AML-193 (cell line): ENCODE results near the gene VGLL3.
A peak's percentile ranks its signal among the peaks of the same experiment; 100 is the strongest.
"Not testable (repeated sequence)": the region's sequence is repeated elsewhere in the genome, so short reads cannot be mapped to it uniquely, and the experiment has no call there.

Experiments used
- DNase-seq, 2 experiments: peaks; one replicate each; lab custom pipeline; 2025; lab: John Stamatoyannopoulos, UW

Gene VGLL3

DNA sequence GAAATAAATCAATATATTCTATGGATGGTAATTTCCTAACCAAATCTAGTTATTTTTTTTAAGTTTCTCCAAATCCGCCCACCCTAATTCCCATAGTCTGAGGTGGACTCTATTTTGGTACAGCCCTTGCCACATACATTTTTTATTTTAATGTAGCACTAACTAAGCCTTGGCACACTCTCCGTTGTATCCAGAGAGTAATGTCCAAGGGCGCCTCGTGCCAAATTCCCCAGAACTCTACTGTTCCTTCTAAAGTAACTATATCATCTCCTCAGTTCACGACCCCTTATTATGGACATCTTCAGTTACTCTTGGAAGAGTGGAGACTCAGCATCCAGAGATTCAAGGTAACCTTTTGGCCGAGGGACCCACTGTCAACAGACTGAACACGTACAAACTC, 1.3 kb downstream of the VGLL3 start:
- no peak for DNase-seq

DNA sequence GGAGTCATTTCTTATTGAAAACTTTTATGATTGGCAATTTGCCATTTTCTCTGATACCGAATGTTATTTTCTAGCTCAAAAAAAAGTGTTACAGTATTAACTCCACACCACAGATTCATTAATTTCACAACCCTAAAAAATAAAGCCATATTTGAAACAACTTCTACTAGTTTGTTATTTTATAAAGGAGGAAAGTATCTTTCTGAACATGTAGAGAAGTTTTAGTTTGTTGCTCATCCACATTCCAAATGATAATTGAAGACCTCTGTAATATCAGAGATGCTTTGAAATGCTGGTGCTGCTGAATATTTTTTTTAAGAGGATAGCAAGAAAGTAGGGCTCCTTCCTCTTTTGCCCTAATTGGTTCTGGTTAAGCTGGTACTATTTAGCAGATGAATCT, 1.9 kb downstream of the VGLL3 start:
- DNase-seq: no peak

DNA sequence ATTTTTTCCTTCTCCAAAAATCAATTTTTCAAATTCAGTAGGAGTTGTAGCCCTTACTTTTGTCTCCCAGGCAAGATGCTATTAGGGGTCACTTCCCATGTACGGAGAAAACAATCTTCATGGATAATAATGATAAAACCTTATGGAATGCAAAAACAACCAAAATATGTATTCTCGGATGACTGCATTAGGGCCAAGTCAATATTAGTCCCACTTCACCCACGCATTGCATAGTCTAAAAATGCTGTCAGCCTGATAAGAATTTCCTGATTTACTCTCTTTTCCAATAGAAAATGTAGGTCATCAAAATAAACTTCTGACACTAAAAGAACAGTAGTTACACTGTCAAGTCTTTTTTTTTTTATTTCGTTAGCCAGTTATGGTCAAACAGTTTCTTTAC, 2.7 kb downstream of the VGLL3 start:
- no peak for DNase-seq

DNA sequence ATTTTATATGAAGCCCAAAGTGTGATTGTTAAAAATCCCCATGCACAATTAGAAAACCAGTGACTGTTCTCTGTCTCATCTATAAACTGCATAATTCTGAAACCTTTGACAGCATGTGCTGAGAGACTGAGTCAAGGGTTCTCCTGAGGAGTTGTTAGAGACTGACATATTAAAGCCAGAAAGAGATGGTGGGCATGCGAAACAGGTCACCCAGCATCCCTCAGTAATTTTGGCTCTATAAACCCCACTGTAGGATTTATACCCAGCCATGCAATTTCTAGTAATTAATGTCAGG, 3.6 kb downstream of the VGLL3 start:
- no peak for DNase-seq

DNA sequence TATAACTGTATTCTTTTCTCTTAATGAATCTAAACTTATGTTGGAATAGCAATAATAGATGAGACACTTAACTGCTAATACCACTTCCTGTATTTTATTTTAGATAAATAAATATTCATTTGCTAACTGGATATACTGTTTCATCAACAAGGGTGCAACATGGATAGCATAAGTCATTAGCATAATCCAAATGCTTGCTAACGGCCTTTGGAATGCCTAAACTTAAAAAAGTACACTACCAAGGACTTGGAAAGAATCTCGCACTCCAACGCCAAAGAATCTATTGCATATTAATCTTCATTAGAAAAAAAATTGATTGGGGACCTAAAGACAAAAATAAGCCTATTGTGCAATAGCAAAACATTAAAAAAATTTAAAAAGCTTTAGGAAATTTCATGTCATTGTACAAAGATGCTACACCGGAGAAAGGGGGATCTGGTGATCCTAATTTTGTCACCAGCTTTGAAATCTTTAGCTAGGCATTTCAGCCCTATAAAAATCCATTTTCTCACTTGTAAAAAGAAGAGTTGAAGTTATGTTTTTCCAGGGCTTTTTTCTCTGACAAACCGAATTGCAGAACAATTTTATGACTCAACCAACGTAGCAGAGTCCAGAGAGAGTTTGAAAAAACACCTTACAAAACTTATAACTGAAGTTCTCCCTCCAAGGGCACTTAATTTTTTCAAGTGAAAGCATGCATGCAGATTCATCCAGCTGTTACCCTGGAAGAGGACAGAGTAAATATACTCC, 4.1 kb downstream of the VGLL3 start:
- DNase-seq: no peak

DNA sequence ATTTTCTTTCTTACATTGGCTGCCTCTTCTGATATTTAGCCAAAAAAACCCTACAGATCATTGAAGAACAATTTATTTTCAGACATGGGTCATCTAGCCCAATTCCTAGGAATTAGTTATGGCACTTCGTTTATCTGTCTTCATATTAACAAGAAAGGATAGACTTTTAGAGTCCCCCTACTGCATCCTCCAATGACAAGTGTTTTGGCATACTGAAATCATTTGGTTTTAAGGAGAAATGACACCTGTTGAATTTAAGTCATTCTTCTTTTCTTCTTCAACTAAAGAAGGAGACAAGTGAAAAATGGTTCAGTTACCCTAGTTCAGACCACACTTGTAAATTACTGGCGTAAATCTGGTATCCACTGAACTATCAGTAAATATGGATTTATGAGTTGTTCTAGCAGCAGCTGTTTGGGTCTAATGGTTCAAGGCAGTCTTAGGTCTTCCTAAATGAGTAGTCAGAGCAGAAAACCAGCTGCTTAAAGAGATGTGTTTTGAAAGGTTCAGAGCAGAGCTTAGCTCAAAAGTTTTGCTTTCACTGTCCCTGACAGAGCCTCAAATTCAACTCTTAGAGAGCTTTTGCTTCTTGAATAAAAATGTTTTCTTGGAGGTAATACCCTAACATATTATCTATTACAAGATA, 5.6 kb downstream of the VGLL3 start:
- DNase-seq: no peak

DNA sequence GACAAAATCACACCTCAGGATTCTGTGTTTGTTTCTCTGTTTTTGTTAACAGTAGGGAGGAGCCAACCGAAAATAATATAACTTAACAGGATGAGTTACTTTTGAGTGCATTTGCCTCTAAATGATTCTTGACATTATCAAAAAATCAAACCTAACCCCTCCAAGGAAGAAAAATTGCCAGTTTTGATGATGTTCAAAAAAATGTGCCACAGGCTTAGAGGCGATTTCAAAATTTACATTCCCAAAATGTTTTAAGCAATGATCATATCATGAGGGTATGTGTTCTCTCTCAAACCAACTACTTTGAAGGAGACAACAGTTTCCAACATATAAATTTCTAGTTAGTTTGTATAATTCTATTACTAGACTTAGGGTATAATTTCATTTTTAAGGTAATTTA, 6.7 kb downstream of the VGLL3 start:
- DNase-seq: no peak

DNA sequence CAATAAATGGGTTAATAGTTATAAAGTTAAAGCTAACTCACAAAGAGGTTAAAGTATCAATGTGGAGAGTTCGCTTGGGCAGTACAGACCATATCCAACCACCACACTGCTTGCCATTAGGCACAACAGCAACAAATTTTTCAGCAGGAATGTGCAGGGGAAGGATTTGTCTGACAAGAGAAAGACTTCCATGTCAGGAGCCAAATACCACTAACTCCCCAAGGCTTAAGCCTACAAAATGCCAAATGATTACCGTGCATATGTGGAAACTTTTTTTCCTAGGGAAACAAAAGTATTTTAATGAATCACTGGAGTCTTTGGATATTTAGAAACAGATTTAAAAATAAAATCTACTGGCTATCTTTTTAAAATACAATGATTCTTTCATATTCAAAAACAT, 8.1 kb downstream of the VGLL3 start:
- no peak for DNase-seq

DNA sequence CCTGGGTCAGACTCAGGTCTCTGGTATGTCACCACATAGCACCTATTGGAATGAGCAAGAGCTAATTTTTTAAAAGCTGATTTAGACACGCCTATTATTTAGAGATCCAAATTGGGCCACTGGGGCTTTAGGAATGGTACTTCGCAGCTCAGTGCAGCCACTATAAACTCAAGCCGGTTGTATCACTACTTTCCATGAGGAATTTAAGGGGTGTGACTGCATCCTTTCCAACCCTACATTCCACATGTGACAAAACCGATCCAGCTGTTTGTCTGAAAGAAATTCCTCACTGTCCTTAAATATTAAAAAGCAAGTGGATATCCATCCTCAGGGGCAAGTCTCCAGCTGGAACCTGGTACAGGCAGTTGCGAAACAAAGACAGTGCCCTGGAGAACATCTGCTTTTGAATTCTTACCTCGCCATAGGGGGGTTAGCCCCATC, 12.8 kb downstream of the VGLL3 start:
- DNase-seq: no peak

DNA sequence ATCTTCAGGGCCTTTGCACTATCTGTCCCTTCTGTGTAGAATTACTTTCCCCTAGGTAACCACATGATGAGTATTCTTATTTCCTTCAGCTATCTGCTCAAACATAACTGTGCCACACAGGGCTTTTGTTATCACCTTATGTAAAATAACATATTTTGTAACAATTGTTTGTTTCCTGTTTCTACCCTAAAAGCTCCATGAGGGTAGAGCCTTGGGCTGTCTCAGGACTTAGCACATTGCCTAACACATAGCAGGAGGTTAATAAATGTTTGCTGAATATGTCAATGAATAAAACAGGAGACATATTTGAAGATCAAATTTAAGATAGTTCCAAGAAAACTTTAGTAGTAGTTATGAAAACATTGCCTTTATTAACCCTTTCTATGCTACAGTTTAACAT, 14.7 kb downstream of the VGLL3 start:
- no peak for DNase-seq

DNA sequence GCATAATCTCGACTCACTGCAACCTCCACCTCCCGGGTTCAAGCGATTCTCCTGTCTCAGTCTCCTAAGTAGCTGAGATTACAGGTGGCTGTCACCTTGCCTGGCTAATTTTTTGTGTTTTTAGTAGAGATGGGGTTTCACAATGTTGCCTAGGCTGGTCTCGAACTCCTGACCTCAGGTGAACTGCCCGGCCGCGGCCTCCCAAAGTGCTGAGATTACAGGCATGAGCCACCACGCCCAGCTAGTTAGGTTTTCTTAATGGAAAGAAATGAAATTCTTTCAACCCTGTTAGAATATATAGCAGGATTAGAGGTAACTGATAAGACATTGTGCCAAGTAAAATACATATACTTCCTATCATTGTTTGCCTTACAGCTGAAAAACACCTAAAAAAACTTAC, 16.8 kb downstream of the VGLL3 start:
- DNase-seq: not testable (repeated sequence)

DNA sequence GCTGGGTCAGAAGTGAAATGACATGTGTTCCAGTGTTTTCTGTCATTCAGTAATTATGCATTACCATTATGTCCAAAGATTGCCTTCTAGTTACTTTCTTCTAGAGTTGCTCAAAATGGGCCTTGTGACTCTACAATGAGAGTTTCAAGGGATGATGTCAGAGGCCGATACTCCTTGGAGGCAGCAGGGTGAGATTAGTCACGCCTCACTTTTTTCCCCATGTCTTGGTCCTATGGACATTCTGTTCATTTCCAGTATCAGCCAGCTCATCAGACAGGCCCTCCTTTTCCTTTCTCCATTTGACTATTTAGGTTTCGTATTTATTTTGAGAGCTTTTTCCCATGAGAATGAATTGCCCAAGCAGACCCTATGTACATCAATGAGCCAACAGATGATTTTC, 17.5 kb downstream of the VGLL3 start:
- no peak for DNase-seq

DNA sequence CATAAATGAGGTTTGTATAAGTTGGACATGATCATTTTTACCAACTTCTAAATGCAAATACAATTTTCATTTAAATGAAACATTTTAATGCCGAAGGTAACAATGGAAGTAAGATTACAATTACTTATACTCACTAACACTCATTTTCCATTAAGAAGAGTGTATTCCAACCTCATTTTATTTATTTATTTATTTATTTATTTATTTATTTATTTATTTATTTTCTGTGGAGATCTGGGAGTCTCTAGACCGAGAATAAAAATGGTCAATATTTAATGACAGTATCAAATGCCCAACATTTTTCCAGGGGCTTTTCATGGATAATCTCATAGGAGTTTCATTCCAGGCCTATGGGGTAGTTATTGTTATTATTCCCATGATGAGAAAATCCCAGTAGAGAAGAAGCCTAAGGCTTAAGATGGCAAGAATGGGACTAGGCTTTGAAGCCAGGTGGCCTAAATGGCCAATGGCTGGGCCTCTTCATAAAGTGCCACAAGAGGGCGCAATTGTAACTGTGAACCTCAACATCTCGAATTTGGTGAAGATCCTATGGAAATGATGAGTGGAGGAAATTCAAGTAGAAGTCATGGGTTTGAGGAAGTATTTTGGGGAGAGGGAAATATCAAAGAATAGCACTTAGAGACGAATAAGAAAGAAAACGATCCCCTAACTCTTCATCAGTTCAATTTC, 21.3 kb downstream of the VGLL3 start:
- DNase-seq: peak; percentile 39 to 65

DNA sequence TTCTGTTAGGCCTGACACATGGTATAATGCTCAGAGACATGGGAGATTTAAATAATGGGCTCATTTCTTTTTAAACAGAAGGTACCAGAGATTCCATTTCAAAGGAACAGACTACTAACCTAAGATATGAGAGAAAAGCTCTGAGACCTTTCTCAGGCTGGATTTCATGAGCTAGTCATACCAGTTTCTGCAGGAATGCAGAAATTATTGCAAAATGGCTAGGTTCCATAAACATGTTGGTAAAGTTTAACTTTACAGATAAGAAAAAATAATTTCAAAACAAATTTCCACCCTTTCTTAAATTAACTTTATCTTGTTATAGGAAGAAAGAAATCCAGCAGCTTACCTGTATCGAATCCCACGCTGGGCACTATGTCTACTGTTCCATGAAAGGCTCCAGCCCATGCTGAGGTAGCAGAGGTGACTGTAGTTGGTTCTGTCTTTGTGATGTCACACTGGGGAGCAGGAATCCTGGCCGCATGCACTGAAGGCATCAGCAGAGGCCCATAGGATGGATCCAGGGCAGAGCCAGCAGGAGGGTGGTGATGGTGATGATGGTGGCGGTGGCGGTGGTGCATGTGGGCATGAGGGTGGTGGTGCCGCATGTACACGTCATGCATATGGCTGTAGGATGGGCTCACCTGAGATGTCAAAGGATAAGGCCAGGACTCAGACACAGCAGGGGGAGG, 22.6 kb downstream of the VGLL3 start:
- DNase-seq: no peak

DNA sequence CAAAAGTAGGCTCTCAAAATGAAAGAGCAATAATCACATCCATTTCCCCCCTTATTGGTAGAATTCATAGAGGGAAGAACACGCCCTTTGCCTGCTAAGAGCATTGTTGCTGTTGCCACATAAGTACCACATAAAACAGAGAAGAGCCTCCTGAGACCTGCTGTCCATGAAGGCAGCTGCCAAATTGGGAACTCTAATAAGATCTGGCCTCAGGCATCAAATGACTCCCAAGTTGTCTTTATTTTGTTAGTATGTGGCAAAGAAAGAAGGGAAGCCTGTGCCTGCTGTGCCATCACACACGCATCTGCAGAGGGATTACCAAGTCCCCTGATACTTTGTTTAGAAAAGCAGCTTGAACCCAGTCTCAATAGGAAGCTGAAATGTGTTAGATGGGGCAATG, 23.9 kb downstream of the VGLL3 start:
- no peak for DNase-seq

DNA sequence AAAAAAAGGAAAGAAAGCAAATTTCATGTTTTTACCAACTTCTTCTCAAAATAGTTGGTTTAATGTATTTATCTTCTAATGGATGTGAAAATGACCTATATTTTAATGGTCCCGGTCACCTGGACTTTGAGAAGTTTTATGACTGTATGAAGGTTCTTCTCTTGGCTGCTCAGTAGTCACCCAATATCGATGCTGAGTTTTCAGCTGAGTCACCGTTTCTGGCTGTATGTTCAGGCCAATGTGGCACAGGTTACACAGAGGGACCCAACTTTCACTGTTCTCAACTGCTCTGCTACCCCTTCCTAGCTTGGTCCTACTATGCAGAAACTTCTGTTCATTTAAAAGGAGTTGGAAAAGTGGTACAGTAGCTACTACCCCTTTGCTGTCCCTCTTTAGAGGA, 25.8 kb downstream of the VGLL3 start:
- no peak for DNase-seq

DNA sequence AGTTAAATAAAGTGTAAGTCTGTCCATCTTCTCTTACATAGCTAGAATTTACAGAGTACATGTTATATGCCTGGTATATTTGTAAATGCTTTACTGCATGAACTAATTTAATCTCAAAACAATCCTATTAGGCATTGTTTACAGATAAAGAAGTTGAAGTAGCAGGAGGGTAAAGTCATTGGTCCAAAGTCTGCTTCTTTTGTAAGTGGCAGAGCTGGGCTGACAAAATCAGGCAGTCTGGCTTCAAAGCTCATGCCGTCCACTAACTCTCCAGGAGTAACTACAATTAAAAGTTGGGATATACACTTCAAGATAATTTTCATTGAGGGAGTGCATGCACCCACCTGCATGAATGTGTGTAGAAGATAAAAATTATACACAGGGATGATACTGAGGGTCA, 27.3 kb downstream of the VGLL3 start:
- DNase-seq: no peak

DNA sequence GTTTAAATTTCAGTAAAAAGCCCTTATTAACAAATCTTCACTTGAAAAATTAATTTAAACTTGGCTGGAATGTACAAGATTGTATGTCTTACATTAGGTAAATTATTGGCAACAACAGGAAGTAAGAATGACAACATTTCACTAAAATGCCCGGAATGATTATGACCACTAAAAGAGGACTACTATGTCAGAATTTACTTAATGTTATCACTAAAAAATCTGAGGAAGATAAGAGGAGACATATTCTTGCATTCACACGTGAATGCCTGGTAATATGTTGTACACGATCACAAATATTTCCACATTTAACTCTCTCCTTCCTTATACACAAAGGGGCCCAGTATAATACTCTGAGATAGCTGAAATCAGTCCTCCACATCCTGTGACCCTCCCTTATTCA, 29.7 kb downstream of the VGLL3 start:
- no peak for DNase-seq

DNA sequence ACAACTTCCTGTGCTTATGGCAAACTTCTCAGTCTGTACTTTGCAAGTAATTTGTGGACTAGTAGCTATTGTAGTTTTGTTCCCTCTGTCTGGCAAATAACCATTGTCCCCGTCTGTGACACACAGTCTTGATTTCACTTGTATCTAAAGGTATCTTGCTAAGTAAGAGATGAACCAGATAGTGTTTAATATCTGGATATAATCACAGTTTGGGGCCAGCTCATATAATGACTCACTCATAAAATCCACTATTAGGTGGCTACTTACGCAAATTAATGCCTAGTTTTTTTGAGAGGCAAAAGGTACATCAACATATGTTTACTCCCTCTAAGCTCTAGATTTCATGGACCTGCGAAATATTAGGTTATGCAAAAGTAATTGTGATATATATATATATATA, 30.4 kb downstream of the VGLL3 start:
- no peak for DNase-seq

DNA sequence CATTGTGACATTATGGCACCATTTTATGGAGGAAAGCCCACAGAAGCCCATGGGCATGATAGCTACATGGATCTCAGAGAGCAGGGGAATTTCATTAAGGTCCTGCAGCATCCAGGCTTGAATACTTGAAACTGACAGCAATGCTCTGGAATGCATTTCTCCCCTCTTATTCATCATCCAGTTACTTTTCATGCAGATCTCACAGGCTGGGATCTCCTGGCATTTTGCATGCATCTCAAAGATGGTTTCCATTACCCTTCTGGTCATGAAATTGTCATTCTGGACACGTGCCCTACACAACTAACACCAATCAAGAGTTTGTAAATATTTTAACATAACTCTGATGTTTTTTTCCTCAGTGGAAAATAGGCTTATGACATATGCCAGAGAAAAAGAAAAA, 32.4 kb downstream of the VGLL3 start:
- DNase-seq: no peak

DNA sequence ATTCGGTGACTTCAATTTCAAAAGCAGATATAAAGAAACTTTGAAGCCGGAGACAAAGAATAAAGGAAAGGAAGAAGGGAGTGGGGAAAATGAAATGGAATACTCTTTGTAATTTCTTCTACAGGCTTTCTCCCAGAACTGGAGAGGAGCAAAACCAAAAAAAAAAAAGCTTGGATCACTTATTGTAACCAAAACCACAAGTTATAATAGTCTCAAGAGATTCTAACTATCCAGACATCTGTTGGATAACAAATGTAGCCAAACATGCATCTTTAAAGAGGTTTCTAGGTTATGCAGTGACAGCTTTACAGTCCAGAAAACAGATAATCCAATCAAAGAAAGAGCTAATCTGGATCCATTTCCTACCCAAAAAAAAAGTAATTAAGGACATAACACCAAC, 36.2 kb downstream of the VGLL3 start:
- DNase-seq: no peak

DNA sequence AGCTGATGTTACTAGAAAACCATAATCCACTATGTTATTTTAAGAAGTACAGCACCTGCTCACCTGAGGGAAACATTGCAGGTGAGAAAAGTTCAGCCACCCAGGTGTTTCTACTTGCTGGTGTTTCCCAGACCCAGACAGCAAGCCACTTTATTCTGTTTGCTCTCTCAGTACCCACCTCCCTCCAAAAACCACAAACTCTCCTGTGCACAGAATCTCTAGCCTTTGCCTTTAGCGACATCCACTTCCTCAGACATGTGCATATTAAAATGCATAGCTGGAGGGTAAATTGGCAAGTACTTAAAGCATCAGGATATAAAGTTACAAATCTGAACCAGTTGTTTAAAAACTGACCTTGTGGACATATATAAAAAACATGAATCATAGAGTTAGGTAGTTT, 36.7 kb downstream of the VGLL3 start:
- no peak for DNase-seq

DNA sequence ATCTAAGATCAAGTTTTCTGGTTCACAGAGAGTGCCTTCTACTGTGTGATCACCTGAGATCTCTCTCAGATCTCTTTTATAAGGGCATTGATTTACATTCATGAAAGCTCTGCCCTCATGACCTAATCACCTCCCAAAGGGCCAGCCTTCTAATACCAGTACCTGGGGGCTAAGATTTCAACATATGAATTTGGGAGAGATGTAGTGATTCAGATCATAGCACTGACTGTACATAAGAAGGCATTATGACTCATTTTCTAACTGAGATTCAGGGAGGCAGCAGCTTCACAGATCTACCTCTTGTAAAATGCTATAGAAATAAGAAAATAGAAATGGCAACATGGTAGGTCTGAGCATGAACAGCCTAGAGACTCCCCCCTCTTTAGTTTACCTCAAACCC, 39.6 kb downstream of the VGLL3 start:
- DNase-seq: no peak
